Left lung (tissue), 10 donors: ENCODE results near the gene RALGPS2. TPM values are rescaled to one million over a fixed set of nuclear protein-coding genes. Genes with fewer than 3 reads are reported as not detected.

Source experiments
- ATAC-seq: fragments of 200-7000 bp; cut with Tn5 transposase; one replicate; pipeline ENCODE4 v1.9.1; 2020; ENCODE audit warnings: moderate library complexity
- DNase-seq, 4 donors: peaks; one replicate each; pipeline ENCODE4 v3.0.0-alpha.2; 2013 to 2020
- H3K27ac ChIP-seq, 2 donors: fragments of 200-600 bp; sonication (generic) in 1 of 2; one replicate each; pipeline versions ENCODE4 v1.5.0 to v1.8.0; 2020 to 2021
- H3K27me3 ChIP-seq, 2 donors: fragments of 200-600 bp; sonication (generic) in 1 of 2; one replicate each; pipeline versions ENCODE4 v1.5.0 to v1.8.0; 2020 to 2021
- H3K36me3 ChIP-seq, 2 donors: fragments of 200-600 bp; sonication (generic) in 1 of 2; one replicate each; pipeline versions ENCODE4 v1.5.0 to v1.8.0; 2020 to 2021
- H3K4me1 ChIP-seq, 2 donors: fragments of 200-600 bp; one replicate each; pipeline ENCODE4 v1.8.0; 2021
- H3K4me3 ChIP-seq, 2 donors: fragments of 200-600 bp; sonication (generic) in 1 of 2; one replicate each; pipeline versions ENCODE4 v1.5.0 to v1.8.0; 2020 to 2021; ENCODE audit warnings: mild to moderate bottlenecking in 1 of 2
- H3K9me3 ChIP-seq, 2 donors: fragments of 200-600 bp; sonication (generic) in 1 of 2; one replicate each; pipeline versions ENCODE4 v1.5.0 to v1.8.0; 2020 to 2021
- CTCF ChIP-seq, 2 donors: fragments of 200-600 bp; sonication (generic) in 1 of 2; IDR thresholded peaks; one replicate each; pipeline versions ENCODE4 v1.5.0 to v1.8.0; 2021; ENCODE audit warnings: antibody characterized with exemption in 2 of 2
- intact Hi-C, 2 donors: fragments of 100-400 bp; cut with DNase I; formaldehyde crosslinking; loops; one replicate each; pipeline versions ENCODE4 v1.11.2 to v1.14.2; 2022
- microRNA-seq, 2 donors: library from miRNA; unstranded; fragments of <30 nt; microRNA quantifications; one replicate each; pipeline ENCODE4, GENCODE V29; 2019
- polyA plus RNA-seq, 6 donors: library from polyadenylated mRNA; unstranded; fragments of 120-200 nt; gene quantifications; one replicate each; pipeline ENCODE4 v1.2.1, GENCODE V29; 2013; ENCODE audit not compliant: insufficient read length in 6 of 6
- total RNA-seq, 2 donors: library from RNA; stranded (reverse); fragmentation: NEBNext Ultra II Directional; extraction: Animal tissue kit (Norgen Biotek cat#: 25700); gene quantifications; one replicate each; pipeline ENCODE4 v1.2.1, GENCODE V29; 2021
- donor health status: DM: no; HTN: yes; CAD: no.
- donor health status: DM: no; HTN: no; CAD: no.

RALGPS2 gene
- total and polyA plus RNA-seq, 8 donors = 9.0 to 24.5 (median 20.9) TPM

GRCh38 chr1:178970184-178970583 lies 245.1 kb downstream of the RALGPS2 start:
- intact Hi-C loops = no loop called here
- Histone ChIP-seq H3K9me3 (no peaks in the 10 kb centered on the region), H3K4me1 (no peaks in the 10 kb centered on the region), H3K27ac (no peak overlapping the region), H3K4me3 (no peak overlapping the region), H3K36me3 (no peaks in the 10 kb centered on the region), H3K27me3 (no peaks in the 10 kb centered on the region)
- DNase-seq (no peak), ATAC-seq (no peak)
- TF ChIP-seq CTCF (IDR thresholded peaks at IDR 0.05) = no peak

Small RNA genes within 50 kb of the gene (microRNA-seq; reads per million reads assigned to microRNA genes)
- 0 reads per million in 2 donors for gene MIR4424

Other genes with a start within 250 kb of the RALGPS2 start
- not detected for gene CLEC20A, start 228.3 kb upstream of the RALGPS2 start, total RNA-seq
- gene CLEC20A, start 228.3 kb upstream of the RALGPS2 start, polyA plus RNA-seq = under 1 TPM in 4 of 6 donors, not detected in 2; 0.13 to 0.54 (median 0.41) TPM
- gene TEX35, start 212.1 kb upstream of the RALGPS2 start, total RNA-seq = not detected
- gene TEX35, start 212.1 kb upstream of the RALGPS2 start, polyA plus RNA-seq = 1 to 10 TPM in 1 of 6 donors, under 1 TPM in 5; 0.27 to 1.0 (median 0.47) TPM
- gene ANGPTL1, start 145.8 kb downstream of the RALGPS2 start, total RNA-seq = 10 to 100 TPM; 11.0 to 19.2 TPM
- 10 to 100 TPM in 3 of 6 donors, 1 to 10 TPM in 3; 8.4 to 11.6 (median 10.1) TPM for gene ANGPTL1, start 145.8 kb downstream of the RALGPS2 start, polyA plus RNA-seq